ENCODE results near the gene PLPPR1. TPM values are rescaled to one million over a fixed set of nuclear protein-coding genes. Genes with fewer than 3 reads are reported as not detected.

Gene PLPPR1
- total RNA-seq, 4 donors from 2014 or later = 0.27 to 0.42 TPM; not detected in 2

DNA sequence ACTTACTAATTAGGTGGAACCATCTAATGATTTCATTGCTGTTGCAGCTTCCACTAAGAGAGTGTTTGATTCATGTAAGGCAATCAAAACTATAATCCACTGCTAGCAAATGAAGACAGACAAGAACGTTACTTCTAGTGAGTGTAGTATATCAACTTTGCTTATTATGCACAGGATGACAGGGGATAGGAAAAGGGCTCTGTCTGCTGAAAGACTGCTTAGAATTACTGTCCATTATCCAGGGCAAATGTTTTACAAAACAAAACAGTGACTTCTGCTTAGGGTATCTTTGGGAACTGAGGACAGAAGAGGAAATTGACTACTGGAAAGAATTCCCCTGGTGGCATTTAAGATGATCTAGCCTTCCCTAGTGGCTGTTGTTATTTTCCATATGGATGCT is 40.2 kb downstream of the PLPPR1 start:
- H3K4me3 ChIP-seq = no peak overlapping the region
- no peaks in the 10 kb centered on the region for H3K27me3 ChIP-seq
- no peak for ATAC-seq
- H3K27ac ChIP-seq = no peak overlapping the region
- TF ChIP-seq POLR2A (IDR thresholded peaks at IDR 0.05) = no peak
- no peak for TF ChIP-seq CTCF (IDR thresholded peaks at IDR 0.05)
- TF ChIP-seq POLR2AphosphoS5 (IDR thresholded peaks at IDR 0.05) = no peak
- TF ChIP-seq EP300 (IDR thresholded peaks at IDR 0.05) = no peak
- H3K36me3 ChIP-seq = no peaks in the 10 kb centered on the region
- H3K9me3 ChIP-seq = no peaks in the 10 kb centered on the region
- whole genome bisulfite sequencing, 2 donors (ENCODE audit: low coverage in 1 of 2) = 50 to 63% methylated on average over 1 of the region's 1 CpG
- no peaks in the 10 kb centered on the region for H3K4me1 ChIP-seq

DNA sequence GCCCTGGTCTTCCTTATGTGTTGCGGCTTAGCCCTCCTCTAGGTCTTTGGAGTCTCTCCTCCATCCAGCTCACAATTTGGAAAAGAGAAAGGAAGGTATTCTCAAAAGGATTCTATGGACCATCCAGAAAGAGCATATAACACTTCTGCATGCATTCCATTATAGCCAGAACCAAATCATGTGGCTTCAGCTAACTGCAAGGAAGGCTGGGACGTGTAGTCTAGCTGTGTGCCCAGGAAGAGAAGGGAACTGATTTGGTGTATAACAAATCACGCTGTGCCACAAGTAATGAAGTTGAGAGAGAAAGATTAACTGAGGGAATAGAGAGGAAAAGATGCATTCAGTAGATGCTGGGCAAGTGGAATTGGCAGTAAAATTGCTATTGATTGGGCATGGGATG is 43.7 kb downstream of the PLPPR1 start:
- no peak overlapping the region for H3K27ac ChIP-seq
- no peaks in the 10 kb centered on the region for H3K36me3 ChIP-seq
- ATAC-seq = no peak
- H3K27me3 ChIP-seq = peaks cover 2% of the 10 kb centered on the region
- no peak overlapping the region for H3K4me3 ChIP-seq
- WGBS, 2 donors (ENCODE audit: low coverage in 1 of 2) = 64 to 76% methylated on average over 2 of the region's 3 CpGs
- H3K4me1 ChIP-seq = no peaks in the 10 kb centered on the region
- TF ChIP-seq EP300 (IDR thresholded peaks at IDR 0.05) (no peak), POLR2AphosphoS5 (IDR thresholded peaks at IDR 0.05) (no peak), CTCF (IDR thresholded peaks at IDR 0.05) (no peak), POLR2A (IDR thresholded peaks at IDR 0.05) (no peak)
- H3K9me3 ChIP-seq = no peaks in the 10 kb centered on the region

- TF ChIP-seq CTCF (IDR thresholded peaks at IDR 0.05) (no peak), POLR2A (IDR thresholded peaks at IDR 0.05) (no peak), EP300 (IDR thresholded peaks at IDR 0.05) (no peak), POLR2AphosphoS5 (IDR thresholded peaks at IDR 0.05) (no peak)
- Histone ChIP-seq H3K27ac (no peak overlapping the region), H3K4me1 (no peaks in the 10 kb centered on the region), H3K36me3 (no peaks in the 10 kb centered on the region), H3K9me3 (no peaks in the 10 kb centered on the region), H3K27me3 (peaks cover 5% of the 10 kb centered on the region), H3K4me3 (no peak overlapping the region)
- WGBS, 2 donors (ENCODE audit: low coverage in 1 of 2) = 26 to 46% methylated on average over 2 of the region's 2 CpGs
- no peak for ATAC-seq
Observed at GRCh38 chr9:101073122-101073521, 44.6 kb downstream of the PLPPR1 start.

- ATAC-seq = no peak
- Histone ChIP-seq H3K27me3 (peaks cover 5% of the 10 kb centered on the region), H3K36me3 (no peaks in the 10 kb centered on the region), H3K9me3 (no peaks in the 10 kb centered on the region), H3K4me3 (no peak overlapping the region), H3K27ac (no peak overlapping the region), H3K4me1 (no peaks in the 10 kb centered on the region)
- whole genome bisulfite sequencing, 2 donors (ENCODE audit: low coverage in 1 of 2) = 80 to 82% methylated on average over 3 of the region's 3 CpGs
- TF ChIP-seq POLR2AphosphoS5 (IDR thresholded peaks at IDR 0.05) = no peak
- TF ChIP-seq CTCF (IDR thresholded peaks at IDR 0.05) = no peak
Observed at GRCh38 chr9:101081641-101082040, 53.1 kb downstream of the PLPPR1 start.

- H3K9me3 ChIP-seq = no peaks in the 10 kb centered on the region
- H3K36me3 ChIP-seq = no peaks in the 10 kb centered on the region
- no peak overlapping the region for H3K4me3 ChIP-seq
- WGBS, 2 donors (ENCODE audit: low coverage in 1 of 2) = 83 to 88% methylated on average over 5 of the region's 5 CpGs
- no peaks in the 10 kb centered on the region for H3K27me3 ChIP-seq
- no peak overlapping the region for H3K27ac ChIP-seq
- ATAC-seq = no peak
- TF ChIP-seq EP300 (IDR thresholded peaks at IDR 0.05) = no peak
- no peak for TF ChIP-seq CTCF (IDR thresholded peaks at IDR 0.05)
- no peak for TF ChIP-seq POLR2A (IDR thresholded peaks at IDR 0.05)
- no peak for TF ChIP-seq POLR2AphosphoS5 (IDR thresholded peaks at IDR 0.05)
- H3K4me1 ChIP-seq = no peaks in the 10 kb centered on the region
Observed at GRCh38 chr9:101083448-101084202, 55.1 kb downstream of the PLPPR1 start.

All from gastroesophageal sphincter (tissue), 4 donors.